ENCODE measurements around the gene ZNF639.

DNA sequence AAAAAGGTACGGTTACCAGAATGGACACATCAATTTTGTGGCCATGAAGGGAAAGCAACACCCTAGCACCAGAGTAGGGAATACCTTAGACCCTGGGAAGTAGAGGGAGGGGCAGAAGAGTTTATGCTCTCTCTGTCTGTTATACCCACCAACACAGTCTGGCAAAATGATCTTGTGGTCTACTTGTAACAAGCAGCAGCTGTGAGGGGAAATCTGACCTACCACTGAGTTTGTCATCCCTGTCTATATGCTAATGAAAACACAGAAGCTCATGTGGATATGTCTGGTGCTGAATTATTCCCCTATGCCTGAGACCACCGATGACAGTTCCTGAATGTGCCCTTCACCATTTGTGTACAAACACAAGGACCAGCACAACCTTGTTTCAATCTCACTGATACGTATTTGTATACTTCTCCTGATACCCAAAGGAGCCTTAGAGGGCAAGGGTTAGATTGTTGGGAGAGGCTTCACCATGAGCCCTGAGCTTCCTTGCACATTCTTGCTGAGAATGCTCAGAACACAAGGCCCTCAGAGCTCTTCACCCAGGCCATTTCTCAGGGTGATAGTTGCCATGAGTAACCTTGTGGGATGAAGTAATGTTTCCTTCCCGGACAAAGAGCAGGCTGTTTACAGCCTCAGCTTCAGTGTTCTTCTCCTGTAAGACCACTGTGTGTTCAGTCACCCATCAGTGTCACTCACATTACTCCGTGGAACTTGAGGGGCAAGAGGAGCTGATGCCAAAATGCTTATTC lies 24.7 kb upstream of the ZNF639 start:
- TF ChIP-seq CTCF (IDR thresholded peaks at IDR 0.05) (no peak), POLR2A (IDR thresholded peaks at IDR 0.05) (no peak)

Measured in heart left ventricle (tissue), 13 donors.